COLO668 (cell line): ENCODE measurements around the gene KRTAP2-2.
"Not testable (repeated sequence)": the region's sequence is repeated elsewhere in the genome, so short reads cannot be mapped to it uniquely, and the experiment has no call there.

Experiments used
- DNase-seq: peaks from one replicate; lab custom pipeline; 2025; ENCODE audit not compliant: unreplicated experiment; lab: John Stamatoyannopoulos, UW

KRTAP2-2 gene

GRCh38 chr17:41065016-41065689 is 10.1 kb upstream of the KRTAP2-2 start:
- not testable (repeated sequence) for DNase-seq

- no peak for DNase-seq
These were observed 9.3 kb upstream of the KRTAP2-2 start for GRCh38 chr17:41064301-41064700.

GRCh38 chr17:41063449-41063848 is 8.4 kb upstream of the KRTAP2-2 start:
- DNase-seq, result no peak

GRCh38 chr17:41061964-41062363 is 6.9 kb upstream of the KRTAP2-2 start:
- DNase-seq, result no peak

GRCh38 chr17:41060052-41060604 is 5.1 kb upstream of the KRTAP2-2 start, which contains the start of gene KRTAP2-3:
Gene KRTAP2-3 (minus strand): TSS chr17:41060114. CDS start chr17:41060050, 64 bp downstream.
- DNase-seq, result no peak

GRCh38 chr17:41059276-41060051 is 4.4 kb upstream of the KRTAP2-2 start:
- not testable (repeated sequence) for DNase-seq

- DNase-seq, result no peak
These were observed 3.7 kb upstream of the KRTAP2-2 start for GRCh38 chr17:41058741-41059140.

GRCh38 chr17:41057547-41057946 is 2.5 kb upstream of the KRTAP2-2 start:
- DNase-seq, result no peak

GRCh38 chr17:41054556-41054955 is 474 bp downstream of the KRTAP2-2 start:
- not testable (repeated sequence) for DNase-seq

- DNase-seq, result no peak
These were observed 1.0 kb downstream of the KRTAP2-2 start for GRCh38 chr17:41054025-41054424.

- no peak for DNase-seq
These were observed 2.5 kb downstream of the KRTAP2-2 start for GRCh38 chr17:41052566-41052965.

GRCh38 chr17:41049110-41049509 is 5.9 kb downstream of the KRTAP2-2 start:
- no peak for DNase-seq

- no peak for DNase-seq
These were observed 6.6 kb downstream of the KRTAP2-2 start for GRCh38 chr17:41048441-41048840.

- not testable (repeated sequence) for DNase-seq
These were observed 8.1 kb downstream of the KRTAP2-2 start, which contains the start of gene KRTAP2-1 for GRCh38 chr17:41046735-41047465. Gene KRTAP2-1 (minus strand): TSS chr17:41047316. CDS start chr17:41047267, 49 bp downstream.

GRCh38 chr17:41042953-41043352 is 12.1 kb downstream of the KRTAP2-2 start:
- DNase-seq, result no peak

GRCh38 chr17:41040783-41041571 is 14.1 kb downstream of the KRTAP2-2 start, which contains the start of gene KRTAP1-1:
Gene KRTAP1-1 (minus strand): TSS chr17:41041450. CDS start chr17:41041397, 53 bp downstream.
- DNase-seq, result peak; percentile 18

- DNase-seq, result no peak
These were observed 17.1 kb downstream of the KRTAP2-2 start for GRCh38 chr17:41037853-41038350.

- DNase-seq, result peak; percentile 8
These were observed 20.6 kb downstream of the KRTAP2-2 start, which contains the start of gene KRTAP1-3 for GRCh38 chr17:41034346-41034935. Gene KRTAP1-3 (minus strand): TSS chr17:41034874. CDS start chr17:41034821, 53 bp downstream.

- DNase-seq, result no peak
These were observed 25.3 kb downstream of the KRTAP2-2 start, which contains the start of gene KRTAP1-4 for GRCh38 chr17:41029633-41030245. Gene KRTAP1-4 (minus strand): TSS chr17:41030195. CDS start chr17:41030078, 117 bp downstream.
